ENCODE results near the gene RFX3.

Gene RFX3

DNA sequence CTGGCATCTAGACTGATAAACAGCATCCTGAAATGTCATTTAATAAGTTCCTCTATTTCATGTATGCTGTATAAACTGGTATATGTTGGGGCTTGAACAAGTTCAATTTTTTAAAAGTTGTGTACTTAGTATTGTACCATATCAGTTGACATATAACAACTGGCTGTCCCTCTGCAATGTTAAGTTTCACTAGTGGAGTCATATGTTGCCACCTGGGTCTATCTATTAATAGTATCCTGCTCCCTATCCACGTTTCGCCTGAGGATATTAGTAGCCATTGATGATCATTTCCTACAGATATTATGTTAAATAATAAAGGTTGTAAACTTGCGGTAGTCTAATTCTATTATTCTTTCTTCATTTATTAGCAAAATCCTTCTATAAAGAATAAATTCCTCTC, 177.6 kb downstream of the RFX3 start:
- H3K4me1 ChIP-seq (ENCODE audit: control insufficient read depth, insufficient read depth, low read length), result no peaks in the 10 kb centered on the region
- POLR2A ChIA-PET, result no interaction called here
- H3K9me3 ChIP-seq (ENCODE audit: control insufficient read depth, insufficient read depth, low read depth, low read length), result no peaks in the 10 kb centered on the region
- H3K36me3 ChIP-seq (ENCODE audit: control insufficient read depth in 2 of 2, insufficient read depth in 1 of 2, low read length in 2 of 2), result no peaks in the 10 kb centered on the region
- H3K27ac ChIP-seq (ENCODE audit: extremely low read depth, low read depth, low read length), result no peak overlapping the region
- CTCF ChIA-PET, result no interaction called here
- H3K4me3 ChIP-seq (ENCODE audit: low read depth, low read length), result no peak overlapping the region
- no peak for TF ChIP-seq OSR2 (tag by site-specific recombination; IDR thresholded peaks at IDR 0.05)
- TF ChIP-seq ZNF354C (tag by site-specific recombination; IDR thresholded peaks at IDR 0.05; ENCODE audit: borderline replicate concordance, low read depth), result no peak
- TF ChIP-seq ZNF133 (tag by site-specific recombination; IDR thresholded peaks at IDR 0.05), result no peak
- TF ChIP-seq, protein P1, sequence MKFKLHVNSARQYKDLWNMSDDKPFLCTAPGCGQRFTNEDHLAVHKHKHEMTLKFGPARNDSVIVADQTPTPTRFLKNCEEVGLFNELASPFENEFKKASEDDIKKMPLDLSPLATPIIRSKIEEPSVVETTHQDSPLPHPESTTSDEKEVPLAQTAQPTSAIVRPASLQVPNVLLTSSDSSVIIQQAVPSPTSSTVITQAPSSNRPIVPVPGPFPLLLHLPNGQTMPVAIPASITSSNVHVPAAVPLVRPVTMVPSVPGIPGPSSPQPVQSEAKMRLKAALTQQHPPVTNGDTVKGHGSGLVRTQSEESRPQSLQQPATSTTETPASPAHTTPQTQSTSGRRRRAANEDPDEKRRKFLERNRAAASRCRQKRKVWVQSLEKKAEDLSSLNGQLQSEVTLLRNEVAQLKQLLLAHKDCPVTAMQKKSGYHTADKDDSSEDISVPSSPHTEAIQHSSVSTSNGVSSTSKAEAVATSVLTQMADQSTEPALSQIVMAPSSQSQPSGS (tag by site-specific recombination; IDR thresholded peaks at IDR 0.05; ENCODE audit: low read depth), result no peak
- no peak for TF ChIP-seq ZNF311 (tag by site-specific recombination; IDR thresholded peaks at IDR 0.05; ENCODE audit: borderline replicate concordance)
- no peak for TF ChIP-seq ZBTB8A (tag by site-specific recombination; IDR thresholded peaks at IDR 0.05)
- TF ChIP-seq ZNF777 (tag by site-specific recombination; IDR thresholded peaks at IDR 0.05; ENCODE audit: borderline replicate concordance), result no peak
- TF ChIP-seq ZNF121 (tag by site-specific recombination; IDR thresholded peaks at IDR 0.05), result no peak
- TF ChIP-seq ZNF391 (tag by site-specific recombination; IDR thresholded peaks at IDR 0.05; ENCODE audit: borderline replicate concordance, low read depth), result no peak
- TF ChIP-seq, protein P2, sequence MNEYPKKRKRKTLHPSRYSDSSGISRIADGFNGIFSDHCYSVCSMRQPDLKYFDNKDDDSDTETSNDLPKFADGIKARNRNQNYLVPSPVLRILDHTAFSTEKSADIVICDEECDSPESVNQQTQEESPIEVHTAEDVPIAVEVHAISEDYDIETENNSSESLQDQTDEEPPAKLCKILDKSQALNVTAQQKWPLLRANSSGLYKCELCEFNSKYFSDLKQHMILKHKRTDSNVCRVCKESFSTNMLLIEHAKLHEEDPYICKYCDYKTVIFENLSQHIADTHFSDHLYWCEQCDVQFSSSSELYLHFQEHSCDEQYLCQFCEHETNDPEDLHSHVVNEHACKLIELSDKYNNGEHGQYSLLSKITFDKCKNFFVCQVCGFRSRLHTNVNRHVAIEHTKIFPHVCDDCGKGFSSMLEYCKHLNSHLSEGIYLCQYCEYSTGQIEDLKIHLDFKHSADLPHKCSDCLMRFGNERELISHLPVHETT (tag by site-specific recombination; IDR thresholded peaks at IDR 0.05), result no peak

- ChIA-PET CTCF (interaction anchor here (1.2 to 1.3 kb wide), 2 partner anchors 15 to 28 kb away, joined by 3 to 4 read pairs; no protein-coding TSS in a partner anchor), POLR2A (no interaction called here)
- TF ChIP-seq, protein P3, sequence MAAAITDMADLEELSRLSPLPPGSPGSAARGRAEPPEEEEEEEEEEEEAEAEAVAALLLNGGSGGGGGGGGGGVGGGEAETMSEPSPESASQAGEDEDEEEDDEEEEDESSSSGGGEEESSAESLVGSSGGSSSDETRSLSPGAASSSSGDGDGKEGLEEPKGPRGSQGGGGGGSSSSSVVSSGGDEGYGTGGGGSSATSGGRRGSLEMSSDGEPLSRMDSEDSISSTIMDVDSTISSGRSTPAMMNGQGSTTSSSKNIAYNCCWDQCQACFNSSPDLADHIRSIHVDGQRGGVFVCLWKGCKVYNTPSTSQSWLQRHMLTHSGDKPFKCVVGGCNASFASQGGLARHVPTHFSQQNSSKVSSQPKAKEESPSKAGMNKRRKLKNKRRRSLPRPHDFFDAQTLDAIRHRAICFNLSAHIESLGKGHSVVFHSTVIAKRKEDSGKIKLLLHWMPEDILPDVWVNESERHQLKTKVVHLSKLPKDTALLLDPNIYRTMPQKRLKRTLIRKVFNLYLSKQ (tag by site-specific recombination; IDR thresholded peaks at IDR 0.05; ENCODE audit: borderline replicate concordance), result no peak
- no peak for TF ChIP-seq ZNF354C (tag by site-specific recombination; IDR thresholded peaks at IDR 0.05; ENCODE audit: borderline replicate concordance, low read depth)
- no peak for TF ChIP-seq ZBTB11 (tag by site-specific recombination; conservative IDR thresholded peaks at IDR 0.05; ENCODE audit: low read depth)
- no peak for TF ChIP-seq KLF1 (tag by site-specific recombination; IDR thresholded peaks at IDR 0.05)
- TF ChIP-seq ZNF302 (tag by site-specific recombination; IDR thresholded peaks at IDR 0.05; ENCODE audit: low read depth), result no peak
- TF ChIP-seq ZBTB7A (tag by site-specific recombination; IDR thresholded peaks at IDR 0.05; ENCODE audit: low read depth), result no peak
- TF ChIP-seq ZNF366 (tag by site-specific recombination; conservative IDR thresholded peaks at IDR 0.05), result no peak
- TF ChIP-seq, protein P4, sequence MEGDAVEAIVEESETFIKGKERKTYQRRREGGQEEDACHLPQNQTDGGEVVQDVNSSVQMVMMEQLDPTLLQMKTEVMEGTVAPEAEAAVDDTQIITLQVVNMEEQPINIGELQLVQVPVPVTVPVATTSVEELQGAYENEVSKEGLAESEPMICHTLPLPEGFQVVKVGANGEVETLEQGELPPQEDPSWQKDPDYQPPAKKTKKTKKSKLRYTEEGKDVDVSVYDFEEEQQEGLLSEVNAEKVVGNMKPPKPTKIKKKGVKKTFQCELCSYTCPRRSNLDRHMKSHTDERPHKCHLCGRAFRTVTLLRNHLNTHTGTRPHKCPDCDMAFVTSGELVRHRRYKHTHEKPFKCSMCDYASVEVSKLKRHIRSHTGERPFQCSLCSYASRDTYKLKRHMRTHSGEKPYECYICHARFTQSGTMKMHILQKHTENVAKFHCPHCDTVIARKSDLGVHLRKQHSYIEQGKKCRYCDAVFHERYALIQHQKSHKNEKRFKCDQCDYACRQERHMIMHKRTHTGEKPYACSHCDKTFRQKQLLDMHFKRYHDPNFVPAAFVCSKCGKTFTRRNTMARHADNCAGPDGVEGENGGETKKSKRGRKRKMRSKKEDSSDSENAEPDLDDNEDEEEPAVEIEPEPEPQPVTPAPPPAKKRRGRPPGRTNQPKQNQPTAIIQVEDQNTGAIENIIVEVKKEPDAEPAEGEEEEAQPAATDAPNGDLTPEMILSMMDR (tag by site-specific recombination; IDR thresholded peaks at IDR 0.05), result no peak
- no peak for TF ChIP-seq ZNF488 (tag by site-specific recombination; IDR thresholded peaks at IDR 0.05)
- TF ChIP-seq KLF7 (tag by site-specific recombination; IDR thresholded peaks at IDR 0.05; ENCODE audit: borderline replicate concordance), result no peak
- TF ChIP-seq MZF1 (tag by site-specific recombination; IDR thresholded peaks at IDR 0.05; ENCODE audit: borderline replicate concordance), result no peak
- TF ChIP-seq ZBTB20 (tag by site-specific recombination; IDR thresholded peaks at IDR 0.05), result no peak
- no peak for TF ChIP-seq ZNF510 (tag by site-specific recombination; IDR thresholded peaks at IDR 0.05; ENCODE audit: insufficient replicate concordance)
- no peak for TF ChIP-seq ZNF211 (tag by site-specific recombination; IDR thresholded peaks at IDR 0.05; ENCODE audit: low read depth)
- no peak for TF ChIP-seq EGR2 (tag by site-specific recombination; IDR thresholded peaks at IDR 0.05; ENCODE audit: low read depth)
- no peak for TF ChIP-seq ZNF514 (tag by site-specific recombination; IDR thresholded peaks at IDR 0.05)
These were observed 179.3 kb downstream of the RFX3 start for GRCh38 chr9:3346549-3346948.

More at GRCh38 chr9:3346549-3346948, 179.3 kb downstream of the RFX3 start:
- Histone ChIP-seq H3K4me3 (ENCODE audit: low read depth, low read length) (no peak overlapping the region), H3K4me1 (ENCODE audit: control insufficient read depth, insufficient read depth, low read length) (no peaks in the 10 kb centered on the region), H3K9me3 (ENCODE audit: control insufficient read depth, insufficient read depth, low read depth, low read length) (no peaks in the 10 kb centered on the region), H3K27ac (ENCODE audit: extremely low read depth, low read depth, low read length) (no peak overlapping the region), H3K36me3 (ENCODE audit: control insufficient read depth in 2 of 2, insufficient read depth in 1 of 2, low read length in 2 of 2) (no peaks in the 10 kb centered on the region)
